Prostate gland (tissue), 2 donors: ENCODE data around the gene CITED1. TPM values are rescaled to one million over a fixed set of nuclear protein-coding genes. Genes with fewer than 3 reads are reported as not detected.
A peak's percentile ranks its signal among the peaks of the same experiment; 100 is the strongest.

Source experiments
- DNase-seq: peaks from one replicate; pipeline ENCODE4 v3.0.0-alpha.2; 2019; ENCODE audit warnings: low spot score
- H3K27ac ChIP-seq, 2 donors: fragments of 200-600 bp; sonication (generic); 2 replicates each; pipeline ENCODE4 v1.5.1; 2017 to 2019
- H3K27me3 ChIP-seq: fragments of 200-600 bp; sonication (generic); replicated peaks from 2 replicates; pipeline ENCODE4 v1.5.1; 2019; ENCODE audit not compliant: insufficient read depth
- H3K36me3 ChIP-seq, 2 donors: fragments of 200-600 bp; sonication (generic); 1 replicate in 1 of 2; 2 replicates in 1 of 2; pipeline versions ENCODE4 v1.5.1 to v1.8.1; 2017 to 2019
- H3K4me1 ChIP-seq: fragments of 200-600 bp; sonication (generic); replicated peaks from 2 replicates; pipeline ENCODE4 v1.5.1; 2019
- H3K4me3 ChIP-seq, 2 donors: fragments of 200-600 bp; sonication (generic); 2 replicates each; pipeline ENCODE4 v1.5.1; 2017 to 2019
- H3K9me3 ChIP-seq: fragments of 200-600 bp; sonication (generic); 2 replicates; pipeline ENCODE4 v1.5.1; 2017
- POLR2A ChIP-seq: fragments of 450-650 bp; IDR thresholded peaks from one replicate; pipeline ENCODE4 v1.6.1; 2016; ENCODE audit warnings: antibody characterized with exemption, mild to moderate bottlenecking
- POLR2AphosphoS5 ChIP-seq: sonication (generic); formaldehyde crosslinking; IDR thresholded peaks from one replicate; pipeline ENCODE4 v1.6.1; 2017; ENCODE audit warnings: antibody characterized with exemption
- WGBS: methylation state at CpG from one replicate; pipeline ENCODE4 v1.1.5; 2018; 5-methylcytosine and 5-hydroxymethylcytosine counted together
- intact Hi-C: fragments of 100-400 bp; cut with DNase I; formaldehyde crosslinking; loops from one replicate; pipeline ENCODE4 v1.14.2; 2022
- total RNA-seq, 2 donors: library from RNA; depleted of rRNA; stranded (reverse); fragments of >200 nt; gene quantifications; one replicate each; pipeline ENCODE4 v1.1.0, GENCODE V29; 2016
- TF ChIP-seq, protein P1 (sequence below), 4 experiments: fragments of 200-600 bp in 2 of 4; fragments of 450-650 bp in 2 of 4; sonication (generic) in 2 of 4; IDR thresholded peaks; 1 replicate in 3 of 4; 2 replicates in 1 of 4; pipeline ENCODE4 v1.5.1; 2016 to 2019; ENCODE audit warnings: antibody characterized with exemption in 4 of 4, mild to moderate bottlenecking in 2 of 4, moderate library complexity in 2 of 4

The CITED1 gene
- total RNA-seq, 2 donors from 2014 or later, result 20.1 to 552 TPM

DNA sequence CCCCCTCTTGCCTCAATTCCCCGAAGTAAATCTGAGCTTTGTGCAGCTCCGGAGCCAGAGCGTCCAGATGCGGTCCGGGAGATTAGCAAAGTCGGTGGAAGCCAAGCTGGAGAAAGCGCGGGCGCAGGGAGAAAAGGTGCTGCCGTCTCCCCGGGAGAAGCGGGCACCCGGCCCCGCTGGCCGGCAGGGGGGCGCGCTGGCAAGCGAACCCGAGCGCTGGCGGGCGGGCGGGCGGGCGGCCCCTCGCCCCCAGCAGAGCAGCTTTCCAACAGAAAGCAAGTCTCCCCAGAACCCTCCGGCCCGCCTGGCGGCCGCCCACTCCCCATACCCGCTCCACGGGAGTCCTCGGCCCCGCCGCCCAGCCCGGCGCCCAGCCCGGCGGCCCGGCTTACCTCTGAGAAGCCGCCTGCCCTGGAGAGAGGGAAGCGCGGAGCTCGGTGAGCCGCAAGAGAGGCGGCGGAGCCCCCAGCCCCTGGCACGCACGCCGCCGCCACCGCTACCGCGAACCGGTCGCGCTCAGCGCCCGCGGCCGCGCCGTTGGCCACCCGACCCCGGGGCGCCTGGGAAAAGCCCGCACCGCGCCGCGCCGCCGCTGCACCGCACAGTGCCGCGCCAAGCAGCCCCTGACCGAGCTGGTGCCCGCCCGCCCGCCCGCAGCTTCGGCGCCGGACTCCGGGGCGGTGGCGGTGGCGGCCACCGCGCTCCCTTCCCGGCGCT is 529 bp upstream of the CITED1 start:
- Histone ChIP-seq H3K27me3 (no peaks in the 10 kb centered on the region), H3K36me3 (no peaks in the 10 kb centered on the region), H3K27ac (no peak overlapping the region), H3K9me3 (no peaks in the 10 kb centered on the region), H3K4me3 (peak overlapping the region; percentile 32 to 41), H3K4me1 (no peaks in the 10 kb centered on the region)
- no peak for DNase-seq
- intact Hi-C loops, result loop anchor here (5.0 kb wide), 1 partner anchor 231 kb away; no protein-coding TSS in a partner anchor
- TF ChIP-seq, protein P1, sequence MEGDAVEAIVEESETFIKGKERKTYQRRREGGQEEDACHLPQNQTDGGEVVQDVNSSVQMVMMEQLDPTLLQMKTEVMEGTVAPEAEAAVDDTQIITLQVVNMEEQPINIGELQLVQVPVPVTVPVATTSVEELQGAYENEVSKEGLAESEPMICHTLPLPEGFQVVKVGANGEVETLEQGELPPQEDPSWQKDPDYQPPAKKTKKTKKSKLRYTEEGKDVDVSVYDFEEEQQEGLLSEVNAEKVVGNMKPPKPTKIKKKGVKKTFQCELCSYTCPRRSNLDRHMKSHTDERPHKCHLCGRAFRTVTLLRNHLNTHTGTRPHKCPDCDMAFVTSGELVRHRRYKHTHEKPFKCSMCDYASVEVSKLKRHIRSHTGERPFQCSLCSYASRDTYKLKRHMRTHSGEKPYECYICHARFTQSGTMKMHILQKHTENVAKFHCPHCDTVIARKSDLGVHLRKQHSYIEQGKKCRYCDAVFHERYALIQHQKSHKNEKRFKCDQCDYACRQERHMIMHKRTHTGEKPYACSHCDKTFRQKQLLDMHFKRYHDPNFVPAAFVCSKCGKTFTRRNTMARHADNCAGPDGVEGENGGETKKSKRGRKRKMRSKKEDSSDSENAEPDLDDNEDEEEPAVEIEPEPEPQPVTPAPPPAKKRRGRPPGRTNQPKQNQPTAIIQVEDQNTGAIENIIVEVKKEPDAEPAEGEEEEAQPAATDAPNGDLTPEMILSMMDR (IDR thresholded peaks at IDR 0.05), result no peak
- no peak for TF ChIP-seq POLR2A
- 0% methylated on average over 9 of the region's 92 CpGs for WGBS

DNA sequence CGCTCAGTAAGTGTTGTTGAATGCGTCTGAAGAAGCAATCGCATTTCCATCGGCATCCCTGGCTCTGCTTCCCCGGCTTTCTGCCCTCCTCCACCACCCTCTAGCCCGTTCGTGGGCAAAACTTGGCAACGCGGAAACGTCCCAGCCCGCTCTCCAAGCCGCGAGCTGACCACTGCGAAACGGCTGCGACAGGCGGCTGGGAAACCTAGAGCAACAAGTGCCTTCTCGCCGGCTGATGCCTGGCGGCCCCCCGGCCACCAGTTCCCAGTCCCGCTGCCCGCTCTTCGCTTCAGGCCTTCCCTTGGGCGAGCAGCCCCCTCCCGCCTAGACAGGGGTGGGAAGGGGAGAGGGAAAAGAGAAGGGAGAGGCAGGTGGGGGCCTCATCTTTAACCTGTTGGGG is 837 bp downstream of the CITED1 start:
- Histone ChIP-seq H3K27me3 (no peaks in the 10 kb centered on the region), H3K4me3 (peak overlapping the region; percentile 32 to 41), H3K4me1 (no peaks in the 10 kb centered on the region), H3K27ac (no peak overlapping the region), H3K9me3 (no peaks in the 10 kb centered on the region), H3K36me3 (no peaks in the 10 kb centered on the region)
- TF ChIP-seq, protein P1 (IDR thresholded peaks at IDR 0.05), result no peak
- TF ChIP-seq POLR2A, result no peak
- no peak for TF ChIP-seq POLR2AphosphoS5
- intact Hi-C loops, result loop anchor here (5.0 kb wide), 1 partner anchor 232 kb away; no protein-coding TSS in a partner anchor
- 6% methylated on average over 23 of the region's 26 CpGs for WGBS
- no peak for DNase-seq

- 95% methylated on average over 9 of the region's 9 CpGs for WGBS
- Histone ChIP-seq H3K36me3 (no peaks in the 10 kb centered on the region), H3K4me1 (no peaks in the 10 kb centered on the region), H3K9me3 (no peaks in the 10 kb centered on the region), H3K4me3 (no peak overlapping the region), H3K27me3 (no peaks in the 10 kb centered on the region), H3K27ac (no peak overlapping the region)
- DNase-seq, result no peak
- intact Hi-C loops, result no loop called here
- TF ChIP-seq POLR2AphosphoS5 (no peak), POLR2A (no peak)
- TF ChIP-seq, protein P1 (IDR thresholded peaks at IDR 0.05), result no peak
Measured at GRCh38 chrX:72301781-72302180, 3.9 kb downstream of the CITED1 start.

DNA sequence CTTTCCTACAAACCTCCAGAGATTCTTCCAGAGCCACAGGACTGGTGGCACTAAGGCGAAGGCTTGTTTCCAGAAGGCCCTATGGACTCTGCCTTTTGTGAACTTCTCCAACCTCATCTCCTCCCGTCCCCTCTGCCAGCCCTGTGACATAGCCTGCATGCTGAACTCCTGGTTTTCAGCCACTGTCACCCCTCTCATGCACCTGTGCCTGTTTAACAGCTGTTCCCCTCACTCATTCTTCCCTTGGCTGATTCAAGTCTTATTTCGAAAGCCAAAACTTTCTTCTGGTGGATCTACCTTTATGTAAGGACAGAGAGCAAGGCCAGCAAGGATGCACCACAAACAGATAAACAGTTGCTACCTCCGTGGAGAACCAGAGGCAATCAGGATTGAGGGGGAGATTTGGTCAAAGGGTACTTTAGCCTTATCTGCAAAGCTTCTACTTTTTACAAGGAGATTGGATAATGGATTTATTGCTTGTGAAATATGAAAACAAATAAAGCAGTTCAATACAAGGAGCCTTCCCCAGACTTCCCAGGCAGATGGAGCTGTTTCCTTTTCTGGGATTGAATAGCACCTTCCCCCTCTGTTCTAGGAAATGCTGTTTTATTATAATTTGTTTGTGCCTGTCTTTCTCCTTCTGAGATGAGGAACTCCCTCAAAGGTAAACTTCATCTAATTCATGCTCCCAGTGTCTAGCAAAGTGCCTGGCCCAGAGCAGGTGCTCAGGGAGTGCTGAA is 5.7 kb downstream of the CITED1 start:
- no peak for DNase-seq
- H3K27me3 ChIP-seq, result no peaks in the 10 kb centered on the region
- no peaks in the 10 kb centered on the region for H3K4me1 ChIP-seq
- TF ChIP-seq POLR2AphosphoS5, result no peak
- TF ChIP-seq, protein P1 (IDR thresholded peaks at IDR 0.05), result peak in 1 of 4 experiments; percentile 20
- no peaks in the 10 kb centered on the region for H3K9me3 ChIP-seq
- no peaks in the 10 kb centered on the region for H3K36me3 ChIP-seq
- WGBS, result 83% methylated on average over 4 of the region's 4 CpGs
- intact Hi-C loops, result no loop called here
- H3K27ac ChIP-seq, result no peak overlapping the region
- no peak overlapping the region for H3K4me3 ChIP-seq
